Measurements from ENCODE around the gene TBC1D22A.

The TBC1D22A gene

DNA sequence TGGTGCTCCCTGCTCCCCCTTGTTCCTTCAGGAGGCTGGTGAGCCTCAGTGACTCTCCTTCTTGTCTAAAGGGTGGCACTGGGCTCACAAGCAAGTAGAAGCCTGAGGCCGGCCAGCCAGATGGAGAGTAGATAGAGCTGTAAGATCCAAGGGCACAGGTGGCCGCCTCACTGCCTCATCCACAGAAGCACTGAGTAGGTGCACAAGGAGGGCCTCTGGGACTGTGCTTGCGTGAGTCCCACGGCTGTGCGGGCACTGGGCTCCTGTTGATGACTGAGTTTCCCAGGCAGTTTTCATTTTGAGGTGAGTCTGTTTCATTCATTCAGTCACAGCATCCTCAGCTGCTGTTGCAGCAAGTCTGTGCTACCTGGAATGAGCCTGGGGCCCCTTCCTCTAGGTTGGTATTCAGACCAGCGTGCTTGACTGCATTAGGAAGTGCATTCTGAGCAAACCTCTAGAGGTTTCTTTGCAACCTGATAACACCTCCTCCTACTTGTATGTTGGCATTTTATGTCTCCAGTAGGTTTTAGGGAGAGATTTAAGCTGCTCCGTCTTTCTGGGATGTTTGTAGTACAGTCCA, 184.0 kb downstream of the TBC1D22A start:
- no peaks in the 10 kb centered on the region for H3K4me1 ChIP-seq (ENCODE audit: insufficient read depth, poor library complexity, severe bottlenecking)
- no peak for DNase-seq (ENCODE audit: low spot score)
- no peaks in the 10 kb centered on the region for H3K36me3 ChIP-seq (ENCODE audit: low read depth)
- no peak overlapping the region for H3K27ac ChIP-seq (ENCODE audit: poor library complexity, severe bottlenecking)
- ATAC-seq (ENCODE audit: low read depth): no peak
- TF ChIP-seq, protein P1, sequence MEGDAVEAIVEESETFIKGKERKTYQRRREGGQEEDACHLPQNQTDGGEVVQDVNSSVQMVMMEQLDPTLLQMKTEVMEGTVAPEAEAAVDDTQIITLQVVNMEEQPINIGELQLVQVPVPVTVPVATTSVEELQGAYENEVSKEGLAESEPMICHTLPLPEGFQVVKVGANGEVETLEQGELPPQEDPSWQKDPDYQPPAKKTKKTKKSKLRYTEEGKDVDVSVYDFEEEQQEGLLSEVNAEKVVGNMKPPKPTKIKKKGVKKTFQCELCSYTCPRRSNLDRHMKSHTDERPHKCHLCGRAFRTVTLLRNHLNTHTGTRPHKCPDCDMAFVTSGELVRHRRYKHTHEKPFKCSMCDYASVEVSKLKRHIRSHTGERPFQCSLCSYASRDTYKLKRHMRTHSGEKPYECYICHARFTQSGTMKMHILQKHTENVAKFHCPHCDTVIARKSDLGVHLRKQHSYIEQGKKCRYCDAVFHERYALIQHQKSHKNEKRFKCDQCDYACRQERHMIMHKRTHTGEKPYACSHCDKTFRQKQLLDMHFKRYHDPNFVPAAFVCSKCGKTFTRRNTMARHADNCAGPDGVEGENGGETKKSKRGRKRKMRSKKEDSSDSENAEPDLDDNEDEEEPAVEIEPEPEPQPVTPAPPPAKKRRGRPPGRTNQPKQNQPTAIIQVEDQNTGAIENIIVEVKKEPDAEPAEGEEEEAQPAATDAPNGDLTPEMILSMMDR (IDR thresholded peaks at IDR 0.05; ENCODE audit: poor library complexity, severe bottlenecking): no peak
- H3K4me3 ChIP-seq (ENCODE audit: severe bottlenecking): no peak overlapping the region
- no peaks in the 10 kb centered on the region for H3K27me3 ChIP-seq (ENCODE audit: insufficient read depth, poor library complexity, severe bottlenecking)
- no peaks in the 10 kb centered on the region for H3K9me3 ChIP-seq (ENCODE audit: severe bottlenecking)

DNA sequence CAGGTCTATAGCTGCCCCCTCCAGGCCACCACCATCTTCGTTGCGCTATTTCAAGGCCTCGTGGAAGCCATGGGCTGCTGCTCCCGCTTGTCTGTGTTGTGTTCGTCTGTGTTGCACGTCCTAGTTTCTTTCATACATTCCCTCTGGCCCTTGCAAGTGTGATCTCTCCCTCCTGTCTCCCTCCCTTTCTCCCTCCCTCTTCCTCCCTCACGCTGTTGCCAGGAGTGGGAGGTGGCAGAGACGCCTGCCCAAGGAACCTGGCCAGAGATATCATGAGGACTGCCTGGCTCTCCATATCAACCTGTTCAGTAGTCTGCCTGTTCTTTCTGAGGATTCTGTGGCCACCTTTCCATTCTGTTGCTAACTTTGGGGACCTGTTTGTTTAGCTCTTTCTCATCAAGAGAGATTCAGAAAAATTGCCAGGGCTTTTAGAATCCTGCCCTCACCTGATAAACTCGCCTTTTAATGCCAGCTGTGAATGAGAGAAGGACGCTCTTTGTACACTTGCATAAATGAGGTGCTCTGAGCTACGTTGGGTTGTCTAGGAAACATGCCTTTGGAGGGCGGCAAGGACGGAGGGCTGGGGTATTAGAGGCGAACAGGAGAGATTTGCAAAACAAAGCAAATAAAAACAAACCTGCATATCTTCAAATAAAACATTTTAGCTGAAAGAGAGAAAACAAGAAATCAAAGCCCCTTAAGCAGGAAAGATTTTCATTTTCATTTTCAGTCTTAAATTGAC, 185.2 kb downstream of the TBC1D22A start:
- no peak for DNase-seq (ENCODE audit: low spot score)
- Histone ChIP-seq H3K36me3 (ENCODE audit: low read depth) (no peaks in the 10 kb centered on the region), H3K27me3 (ENCODE audit: insufficient read depth, poor library complexity, severe bottlenecking) (no peaks in the 10 kb centered on the region), H3K27ac (ENCODE audit: poor library complexity, severe bottlenecking) (no peak overlapping the region), H3K9me3 (ENCODE audit: severe bottlenecking) (no peaks in the 10 kb centered on the region), H3K4me1 (ENCODE audit: insufficient read depth, poor library complexity, severe bottlenecking) (no peaks in the 10 kb centered on the region), H3K4me3 (ENCODE audit: severe bottlenecking) (no peak overlapping the region)
- TF ChIP-seq, protein P1 (IDR thresholded peaks at IDR 0.05; ENCODE audit: poor library complexity, severe bottlenecking): no peak
- ATAC-seq (ENCODE audit: low read depth): no peak

DNA sequence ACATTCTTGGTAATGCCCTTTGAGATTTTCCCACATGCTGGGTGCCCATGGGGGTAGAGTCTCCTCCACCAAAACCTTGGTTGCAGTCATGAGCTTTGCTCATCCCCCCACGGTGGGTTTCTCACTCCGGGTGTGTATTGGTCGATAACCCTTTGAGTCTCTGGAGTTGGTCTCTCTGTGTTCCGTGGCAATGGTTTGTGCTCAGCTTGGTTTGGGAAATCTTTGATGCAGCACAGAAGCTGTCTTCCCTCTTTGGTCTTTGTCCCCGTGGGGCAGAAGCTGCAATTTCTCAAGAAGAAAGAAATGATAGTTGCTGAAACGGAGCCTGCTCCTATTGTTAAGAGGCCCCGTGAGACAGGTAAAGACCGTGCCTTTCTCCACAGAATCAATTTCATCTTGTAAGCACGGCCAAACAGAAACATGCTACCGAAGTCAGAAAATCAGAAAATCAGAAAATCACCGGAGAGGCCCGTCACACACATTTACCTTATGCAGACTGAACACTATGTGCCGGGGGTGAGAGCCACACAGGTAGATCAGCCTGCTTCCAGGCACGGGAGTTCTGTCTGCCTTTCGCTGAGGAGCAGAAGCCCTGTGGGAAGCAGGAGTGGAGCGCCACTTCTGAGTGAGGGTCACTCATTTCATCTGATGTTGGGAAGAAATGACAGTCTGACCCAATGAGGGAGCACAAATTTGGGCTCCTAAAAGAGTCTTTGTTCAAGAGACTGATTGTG, 186.1 kb downstream of the TBC1D22A start:
- Histone ChIP-seq H3K27me3 (ENCODE audit: insufficient read depth, poor library complexity, severe bottlenecking) (no peaks in the 10 kb centered on the region), H3K27ac (ENCODE audit: poor library complexity, severe bottlenecking) (no peak overlapping the region), H3K9me3 (ENCODE audit: severe bottlenecking) (no peaks in the 10 kb centered on the region), H3K4me1 (ENCODE audit: insufficient read depth, poor library complexity, severe bottlenecking) (no peaks in the 10 kb centered on the region), H3K4me3 (ENCODE audit: severe bottlenecking) (no peak overlapping the region), H3K36me3 (ENCODE audit: low read depth) (no peaks in the 10 kb centered on the region)
- DNase-seq (ENCODE audit: low spot score) (no peak), ATAC-seq (ENCODE audit: low read depth) (no peak)
- TF ChIP-seq, protein P1 (IDR thresholded peaks at IDR 0.05; ENCODE audit: poor library complexity, severe bottlenecking): no peak

DNA sequence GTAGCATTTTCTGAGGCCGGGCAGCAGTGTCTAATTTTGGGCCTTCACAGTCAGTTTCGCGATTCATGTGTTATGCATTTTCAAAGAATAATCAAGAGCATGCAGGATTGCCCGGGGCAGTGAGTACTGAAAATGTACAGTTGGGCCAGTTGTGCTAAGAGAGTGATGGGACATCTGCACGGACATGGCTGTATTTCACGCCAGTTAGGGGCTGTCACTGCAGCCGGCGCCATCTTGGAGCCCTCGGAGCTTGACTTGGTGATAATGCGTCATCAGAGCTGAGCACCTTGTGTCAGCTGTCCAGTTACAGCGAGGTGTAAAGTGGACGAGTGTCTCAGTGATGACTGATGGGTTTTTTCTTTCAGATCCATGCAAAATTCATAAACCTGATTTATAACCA, 188.9 kb downstream of the TBC1D22A start:
- H3K4me3 ChIP-seq (ENCODE audit: severe bottlenecking): no peak overlapping the region
- H3K4me1 ChIP-seq (ENCODE audit: insufficient read depth, poor library complexity, severe bottlenecking): no peaks in the 10 kb centered on the region
- no peak overlapping the region for H3K27ac ChIP-seq (ENCODE audit: poor library complexity, severe bottlenecking)
- ATAC-seq (ENCODE audit: low read depth) (no peak), DNase-seq (ENCODE audit: low spot score) (no peak)
- TF ChIP-seq, protein P1 (IDR thresholded peaks at IDR 0.05; ENCODE audit: poor library complexity, severe bottlenecking): no peak
- H3K27me3 ChIP-seq (ENCODE audit: insufficient read depth, poor library complexity, severe bottlenecking): no peaks in the 10 kb centered on the region
- no peaks in the 10 kb centered on the region; the same call in 1 of the 2 replicates for H3K36me3 ChIP-seq (ENCODE audit: low read depth)
- H3K9me3 ChIP-seq (ENCODE audit: severe bottlenecking): no peaks in the 10 kb centered on the region

All from RWPE2 (cell line).